ENCODE results near the gene CGRRF1.

CGRRF1 gene

GRCh38 chr14:54509546-54510501, at the start of gene CGRRF1:
TSS of gene CGRRF1 (plus strand) at chr14:54509906. CDS start at chr14:54509960, 54 bp downstream.
- peak; percentile 97 for DNase-seq

GRCh38 chr14:54462048-54462447, 47.7 kb upstream of the CGRRF1 start:
- DNase-seq = no peak

- DNase-seq = no peak
These were observed 44.1 kb upstream of the CGRRF1 start for GRCh38 chr14:54465654-54466053.

- no peak for DNase-seq
These were observed 42.4 kb upstream of the CGRRF1 start for GRCh38 chr14:54467280-54467679.

- DNase-seq = no peak
These were observed 39.0 kb upstream of the CGRRF1 start for GRCh38 chr14:54470701-54471100.

GRCh38 chr14:54471641-54472040, 38.1 kb upstream of the CGRRF1 start:
- DNase-seq = no peak

GRCh38 chr14:54472315-54472714, 37.4 kb upstream of the CGRRF1 start:
- no peak for DNase-seq

GRCh38 chr14:54474232-54474793, 35.4 kb upstream of the CGRRF1 start:
- DNase-seq = no peak

- DNase-seq = no peak
These were observed 34.4 kb upstream of the CGRRF1 start for GRCh38 chr14:54475187-54475899.

- DNase-seq = no peak
These were observed 33.8 kb upstream of the CGRRF1 start for GRCh38 chr14:54475911-54476310.

- no peak for DNase-seq
These were observed 31.0 kb upstream of the CGRRF1 start for GRCh38 chr14:54478636-54479215.

- DNase-seq = no peak
These were observed 28.7 kb upstream of the CGRRF1 start for GRCh38 chr14:54480830-54481562.

- DNase-seq = no peak
These were observed 28.0 kb upstream of the CGRRF1 start for GRCh38 chr14:54481695-54482094.

- no peak for DNase-seq
These were observed 26.5 kb upstream of the CGRRF1 start for GRCh38 chr14:54483073-54483745.

GRCh38 chr14:54483846-54484245, 25.9 kb upstream of the CGRRF1 start:
- no peak for DNase-seq

- no peak for DNase-seq
These were observed 23.0 kb upstream of the CGRRF1 start for GRCh38 chr14:54486685-54487084.

- no peak for DNase-seq
These were observed 21.9 kb upstream of the CGRRF1 start for GRCh38 chr14:54487771-54488170.

- DNase-seq = no peak
These were observed 21.4 kb upstream of the CGRRF1 start for GRCh38 chr14:54488318-54488645.

GRCh38 chr14:54488646-54489317, 20.9 kb upstream of the CGRRF1 start, which contains the start of gene GMFB:
TSS of gene GMFB (minus strand) at chr14:54488980. CDS start at chr14:54488927, 53 bp downstream.
- DNase-seq = peak; percentile 83

- DNase-seq = no peak
These were observed 20.4 kb upstream of the CGRRF1 start for GRCh38 chr14:54489318-54489683.

GRCh38 chr14:54489731-54490444, 19.8 kb upstream of the CGRRF1 start:
- DNase-seq = no peak
